SK-N-SH treated with all-trans-retinoic acid at 6 μM for 48 hours (cell line): ENCODE data around the gene DTX1.

Source experiments
- ATAC-seq: fragments of 200-7000 bp; cut with Tn5 transposase; 3 replicates; pipeline ENCODE4 v1.9.1; 2020; ENCODE audit warnings: mild to moderate bottlenecking, moderate library complexity
- ARNTL ChIP-seq: fragments of 450-650 bp; formaldehyde crosslinking; IDR thresholded peaks from 2 replicates; pipeline ENCODE4 v1.5.0; 2020; ENCODE audit warnings: low read depth, mild to moderate bottlenecking, moderate library complexity, borderline replicate concordance
- BACH2 ChIP-seq: fragments of 250-450 bp; sonication (Bioruptor Pico); IDR thresholded peaks from 2 replicates; pipeline ENCODE4 v1.9.0; 2021; ENCODE audit warnings: mild to moderate bottlenecking, borderline replicate concordance
- ESRRG ChIP-seq: fragments of 250-450 bp; sonication (Bioruptor Pico); IDR thresholded peaks from 2 replicates; pipeline ENCODE4 v1.6.1; 2021; ENCODE audit warnings: mild to moderate bottlenecking
- GLIS3 ChIP-seq: fragments of 250-450 bp; sonication (Bioruptor Pico); IDR thresholded peaks from 2 replicates; pipeline ENCODE4 v1.5.0; 2020; ENCODE audit warnings: mild to moderate bottlenecking, moderate library complexity
- OSR1 ChIP-seq: fragments of 250-450 bp; sonication (Bioruptor Pico); IDR thresholded peaks from 2 replicates; pipeline ENCODE4 v1.8.0; 2022; ENCODE audit warnings: moderate library complexity, mild to moderate bottlenecking, inconsistent platforms
- PATZ1 ChIP-seq: fragments of 250-450 bp; sonication (Bioruptor Pico); IDR thresholded peaks from 2 replicates; pipeline ENCODE4 v1.8.0; 2020; ENCODE audit warnings: mild to moderate bottlenecking, moderate library complexity, borderline replicate concordance
- POU6F1 ChIP-seq: fragments of 250-450 bp; sonication (Bioruptor Pico); IDR thresholded peaks from 2 replicates; pipeline ENCODE4 v1.8.0; 2021; ENCODE audit warnings: low read depth, mild to moderate bottlenecking, moderate library complexity, borderline replicate concordance
- PPARA ChIP-seq: fragments of 250-450 bp; sonication (Bioruptor Pico); IDR thresholded peaks from 2 replicates; pipeline ENCODE4 v1.5.0; 2020; ENCODE audit warnings: mild to moderate bottlenecking, borderline replicate concordance
- SNAI2 ChIP-seq: fragments of 250-450 bp; sonication (Bioruptor Pico); IDR thresholded peaks from 2 replicates; pipeline ENCODE4 v1.5.0; 2020; ENCODE audit warnings: mild to moderate bottlenecking, moderate library complexity
- TCF4 ChIP-seq: fragments of 250-450 bp; sonication (Bioruptor Pico); IDR thresholded peaks from 2 replicates; pipeline ENCODE4 v1.8.0; 2021; ENCODE audit warnings: mild to moderate bottlenecking, moderate library complexity, borderline replicate concordance
- TOX ChIP-seq: fragments of 250-450 bp; sonication (Bioruptor Pico); IDR thresholded peaks from 2 replicates; pipeline ENCODE4 v1.8.0; 2021; ENCODE audit warnings: mild to moderate bottlenecking, moderate library complexity, borderline replicate concordance
- ZC3H10 ChIP-seq: fragments of 250-450 bp; sonication (Bioruptor Pico); IDR thresholded peaks from 2 replicates; pipeline ENCODE4 v1.5.1; 2021; ENCODE audit warnings: mild to moderate bottlenecking, moderate library complexity
- ZFP30 ChIP-seq: fragments of 450-650 bp; formaldehyde crosslinking; IDR thresholded peaks from 2 replicates; pipeline ENCODE4 v1.5.0; 2022; ENCODE audit warnings: mild to moderate bottlenecking, moderate library complexity
- ZNF565 ChIP-seq: fragments of 450-650 bp; formaldehyde crosslinking; conservative IDR thresholded peaks from 2 replicates; pipeline ENCODE4 v1.5.0; 2020; ENCODE audit warnings: low read depth, mild to moderate bottlenecking, moderate library complexity
- ZNF70 ChIP-seq: fragments of 450-650 bp; formaldehyde crosslinking; IDR thresholded peaks from 2 replicates; pipeline ENCODE4 v1.5.0; 2020; ENCODE audit warnings: mild to moderate bottlenecking, moderate library complexity
- ZNF8 ChIP-seq: fragments of 450-650 bp; formaldehyde crosslinking; IDR thresholded peaks from 2 replicates; pipeline ENCODE4 v1.5.0; 2020; ENCODE audit warnings: mild to moderate bottlenecking, moderate library complexity
- TF ChIP-seq, protein P1 (sequence below): fragments of 250-450 bp; sonication (Bioruptor Pico); IDR thresholded peaks from 2 replicates; pipeline ENCODE4 v1.5.0; 2020; ENCODE audit warnings: mild to moderate bottlenecking, moderate library complexity
- TF ChIP-seq, protein P2 (sequence below): fragments of 250-450 bp; sonication (Bioruptor Pico); IDR thresholded peaks from 2 replicates; pipeline ENCODE4 v1.5.1; 2021; ENCODE audit warnings: mild to moderate bottlenecking, moderate library complexity

The DTX1 gene

GRCh38 chr12:113133036-113133435, 76.5 kb downstream of the DTX1 start:
- no peak for ATAC-seq
- TF ChIP-seq PPARA (CRISPR knock-in tag) (no peak), ESRRG (CRISPR knock-in tag) (no peak), ARNTL (CRISPR knock-in tag) (no peak), TCF4 (CRISPR knock-in tag) (no peak), BACH2 (CRISPR knock-in tag) (no peak), ZC3H10 (no peak), ZNF70 (CRISPR knock-in tag) (no peak), GLIS3 (no peak), ZNF565 (CRISPR knock-in tag) (no peak), PATZ1 (CRISPR knock-in tag) (no peak), SNAI2 (CRISPR knock-in tag) (no peak), ZNF8 (CRISPR knock-in tag) (no peak), OSR1 (CRISPR knock-in tag) (no peak), POU6F1 (CRISPR knock-in tag) (no peak)
- TF ChIP-seq, protein P1, sequence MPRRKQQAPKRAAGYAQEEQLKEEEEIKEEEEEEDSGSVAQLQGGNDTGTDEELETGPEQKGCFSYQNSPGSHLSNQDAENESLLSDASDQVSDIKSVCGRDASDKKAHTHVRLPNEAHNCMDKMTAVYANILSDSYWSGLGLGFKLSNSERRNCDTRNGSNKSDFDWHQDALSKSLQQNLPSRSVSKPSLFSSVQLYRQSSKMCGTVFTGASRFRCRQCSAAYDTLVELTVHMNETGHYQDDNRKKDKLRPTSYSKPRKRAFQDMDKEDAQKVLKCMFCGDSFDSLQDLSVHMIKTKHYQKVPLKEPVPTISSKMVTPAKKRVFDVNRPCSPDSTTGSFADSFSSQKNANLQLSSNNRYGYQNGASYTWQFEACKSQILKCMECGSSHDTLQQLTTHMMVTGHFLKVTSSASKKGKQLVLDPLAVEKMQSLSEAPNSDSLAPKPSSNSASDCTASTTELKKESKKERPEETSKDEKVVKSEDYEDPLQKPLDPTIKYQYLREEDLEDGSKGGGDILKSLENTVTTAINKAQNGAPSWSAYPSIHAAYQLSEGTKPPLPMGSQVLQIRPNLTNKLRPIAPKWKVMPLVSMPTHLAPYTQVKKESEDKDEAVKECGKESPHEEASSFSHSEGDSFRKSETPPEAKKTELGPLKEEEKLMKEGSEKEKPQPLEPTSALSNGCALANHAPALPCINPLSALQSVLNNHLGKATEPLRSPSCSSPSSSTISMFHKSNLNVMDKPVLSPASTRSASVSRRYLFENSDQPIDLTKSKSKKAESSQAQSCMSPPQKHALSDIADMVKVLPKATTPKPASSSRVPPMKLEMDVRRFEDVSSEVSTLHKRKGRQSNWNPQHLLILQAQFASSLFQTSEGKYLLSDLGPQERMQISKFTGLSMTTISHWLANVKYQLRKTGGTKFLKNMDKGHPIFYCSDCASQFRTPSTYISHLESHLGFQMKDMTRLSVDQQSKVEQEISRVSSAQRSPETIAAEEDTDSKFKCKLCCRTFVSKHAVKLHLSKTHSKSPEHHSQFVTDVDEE (CRISPR knock-in tag), result no peak
- TF ChIP-seq, all 23 proteins: peak for 0

GRCh38 chr12:113133666-113134065, 77.1 kb downstream of the DTX1 start:
- TF ChIP-seq ZFP30 (CRISPR knock-in tag), result no peak
- no peak for ATAC-seq

- no peak for TF ChIP-seq ZFP30 (CRISPR knock-in tag)
- TF ChIP-seq, protein P2, sequence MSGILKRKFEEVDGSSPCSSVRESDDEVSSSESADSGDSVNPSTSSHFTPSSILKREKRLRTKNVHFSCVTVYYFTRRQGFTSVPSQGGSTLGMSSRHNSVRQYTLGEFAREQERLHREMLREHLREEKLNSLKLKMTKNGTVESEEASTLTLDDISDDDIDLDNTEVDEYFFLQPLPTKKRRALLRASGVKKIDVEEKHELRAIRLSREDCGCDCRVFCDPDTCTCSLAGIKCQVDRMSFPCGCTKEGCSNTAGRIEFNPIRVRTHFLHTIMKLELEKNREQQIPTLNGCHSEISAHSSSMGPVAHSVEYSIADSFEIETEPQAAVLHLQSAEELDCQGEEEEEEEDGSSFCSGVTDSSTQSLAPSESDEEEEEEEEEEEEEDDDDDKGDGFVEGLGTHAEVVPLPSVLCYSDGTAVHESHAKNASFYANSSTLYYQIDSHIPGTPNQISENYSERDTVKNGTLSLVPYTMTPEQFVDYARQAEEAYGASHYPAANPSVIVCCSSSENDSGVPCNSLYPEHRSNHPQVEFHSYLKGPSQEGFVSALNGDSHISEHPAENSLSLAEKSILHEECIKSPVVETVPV (CRISPR knock-in tag), result no peak
- no peak for ATAC-seq
These were observed 77.5 kb downstream of the DTX1 start for GRCh38 chr12:113134071-113134470.

DNA sequence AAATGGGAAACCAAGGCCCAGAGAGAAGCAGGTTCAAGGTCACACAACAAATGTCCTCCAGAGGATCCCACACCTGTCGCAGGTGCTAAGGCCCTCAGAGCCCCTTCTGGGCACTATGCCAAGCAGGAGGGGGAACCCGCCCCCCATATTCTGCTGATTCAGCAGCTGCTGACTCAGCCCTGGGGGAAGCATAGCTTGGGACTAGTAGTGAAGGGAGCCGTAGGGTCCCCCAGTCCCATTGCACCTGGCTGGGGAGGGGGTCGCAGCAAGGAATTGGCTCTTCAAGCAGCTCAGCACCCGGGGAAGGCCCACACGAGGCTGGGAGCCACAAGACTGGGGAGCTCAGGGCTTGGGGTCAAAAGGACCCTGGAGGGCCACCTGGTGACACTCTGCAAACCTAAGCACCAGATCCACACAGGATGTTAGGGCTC, 78.0 kb downstream of the DTX1 start:
- no peak for ATAC-seq
- TF ChIP-seq ZNF8 (CRISPR knock-in tag), result no peak
- TF ChIP-seq TOX (CRISPR knock-in tag), result no peak
- no peak for TF ChIP-seq GLIS3
- TF ChIP-seq, protein P1 (CRISPR knock-in tag), result no peak
